ENCODE data around the gene KCNAB2. TPM values are rescaled to one million over a fixed set of nuclear protein-coding genes. Genes with fewer than 3 reads are reported as not detected.

The KCNAB2 gene
- polyA plus RNA-seq, 3 donors: 11.5 to 178 (median 22.7) TPM

GRCh38 chr1:6140413-6140812, 94.7 kb downstream of the KCNAB2 start:
- intact Hi-C loops (cut with micrococcal nuclease): no loop called here
- H3K4me3 ChIP-seq (replicated peaks in 1 of 3; ENCODE audit: low read depth in 2 of 3, low read length in 3 of 3): no peak overlapping the region
- peaks cover 1 to 10% (median 4%) of the 10 kb centered on the region in 3 donors for H3K27me3 Mint-ChIP-seq (ENCODE audit: low read depth in 3 of 3)

GRCh38 chr1:6141592-6141991, 95.9 kb downstream of the KCNAB2 start:
- Histone ChIP-seq H3K4me3 (replicated peaks in 1 of 3; ENCODE audit: low read depth in 2 of 3, low read length in 3 of 3) (no peak overlapping the region), H4K20me1 (ENCODE audit: insufficient read depth, low read length) (no peaks in the 10 kb centered on the region), H3K79me2 (ENCODE audit: insufficient read depth, low read length) (no peaks in the 10 kb centered on the region), H3K9ac (ENCODE audit: insufficient read depth, low read length, poor library complexity, severe bottlenecking) (no peak overlapping the region), H3K36me3 (replicated peaks in 1 of 2; ENCODE audit: control insufficient read depth in 1 of 2, insufficient read depth in 2 of 2, low read length in 2 of 2) (no peaks in the 10 kb centered on the region), H3K9me3 (replicated peaks in 1 of 2; ENCODE audit: control insufficient read depth in 1 of 2, insufficient read depth in 1 of 2, low read length in 2 of 2) (no peaks in the 10 kb centered on the region), H3K27ac (ENCODE audit: low read depth in 1 of 2, low read length in 2 of 2) (no peak overlapping the region), H3K4me1 (ENCODE audit: control insufficient read depth in 1 of 2, insufficient read depth in 2 of 2, low read length in 2 of 2) (no peaks in the 10 kb centered on the region), H2AFZ (ENCODE audit: insufficient read depth, low read depth, low read length, poor library complexity, severe bottlenecking) (no peak overlapping the region), H3K27me3 (ENCODE audit: control insufficient read depth in 2 of 2, insufficient read depth in 2 of 2, low read length in 2 of 2) (no peaks in the 10 kb centered on the region), H3K4me2 (replicated peaks; ENCODE audit: extremely low read depth, low read length, poor library complexity, severe bottlenecking) (no peak overlapping the region)
- Mint-ChIP-seq H3K4me1 (no peaks in the 10 kb centered on the region), H3K9me3 (no peaks in the 10 kb centered on the region), H3K36me3 (no peaks in the 10 kb centered on the region), H3K27me3 (ENCODE audit: low read depth in 3 of 3) (peaks cover 1 to 6% (median 3%) of the 10 kb centered on the region in 3 donors), H3K4me3 (no peak overlapping the region), H3K27ac (no peak overlapping the region)
- intact Hi-C loops (cut with micrococcal nuclease): no loop called here
- 28% methylated on average over 2 of the region's 7 CpGs for WGBS (ENCODE audit: insufficient coverage)
- no peak for TF ChIP-seq CTCF (IDR thresholded peaks at IDR 0.05)
- DNase-seq: peak in 1 of 3 donors; percentile 15

More at GRCh38 chr1:6140413-6140812, 94.7 kb downstream of the KCNAB2 start:
- H3K36me3 Mint-ChIP-seq: no peaks in the 10 kb centered on the region
- no peaks in the 10 kb centered on the region for H3K4me1 Mint-ChIP-seq
- no peaks in the 10 kb centered on the region for H3K36me3 ChIP-seq (replicated peaks in 1 of 2; ENCODE audit: control insufficient read depth in 1 of 2, insufficient read depth in 2 of 2, low read length in 2 of 2)
- H2AFZ ChIP-seq (ENCODE audit: insufficient read depth, low read depth, low read length, poor library complexity, severe bottlenecking): no peak overlapping the region
- no peak for TF ChIP-seq CTCF (IDR thresholded peaks at IDR 0.05)
- no peak overlapping the region for H3K4me2 ChIP-seq (replicated peaks; ENCODE audit: extremely low read depth, low read length, poor library complexity, severe bottlenecking)
- no peaks in the 10 kb centered on the region for H3K4me1 ChIP-seq (ENCODE audit: control insufficient read depth in 1 of 2, insufficient read depth in 2 of 2, low read length in 2 of 2)
- H4K20me1 ChIP-seq (ENCODE audit: insufficient read depth, low read length): no peaks in the 10 kb centered on the region
- no peaks in the 10 kb centered on the region for H3K9me3 Mint-ChIP-seq
- H3K4me3 Mint-ChIP-seq: no peak overlapping the region
- WGBS (ENCODE audit: insufficient coverage): no CpG with 5 or more reads among the region's 2 CpGs
- H3K9ac ChIP-seq (ENCODE audit: insufficient read depth, low read length, poor library complexity, severe bottlenecking): no peak overlapping the region
- no peak overlapping the region for H3K27ac Mint-ChIP-seq
- H3K9me3 ChIP-seq (replicated peaks in 1 of 2; ENCODE audit: control insufficient read depth in 1 of 2, insufficient read depth in 1 of 2, low read length in 2 of 2): no peaks in the 10 kb centered on the region
- H3K27ac ChIP-seq (ENCODE audit: low read depth in 1 of 2, low read length in 2 of 2): no peak overlapping the region
- H3K27me3 ChIP-seq (ENCODE audit: control insufficient read depth in 2 of 2, insufficient read depth in 2 of 2, low read length in 2 of 2): no peaks in the 10 kb centered on the region
- no peak for DNase-seq
- no peaks in the 10 kb centered on the region for H3K79me2 ChIP-seq (ENCODE audit: insufficient read depth, low read length)
